WTC11 (cell line): Measurements from ENCODE around the gene MEGF11. TPM values are rescaled to one million over a fixed set of nuclear protein-coding genes. Genes with fewer than 3 reads are reported as not detected.

Source experiments
- ATAC-seq: fragments of 200-7000 bp; cut with Tn5 transposase; 2 replicates; pipeline ENCODE4 v1.10.0; 2021; ENCODE audit warnings: mild to moderate bottlenecking, moderate library complexity
- CTCF ChIA-PET: fragments of 300-600 bp; sonication (Branson Sonifier 250); formaldehyde crosslinking; loops from one replicate; lab custom pipeline; 2021; ENCODE audit warnings: antibody characterized with exemption; lab: Charles Lee
- POLR2A ChIA-PET: fragments of 350-600 bp; sonication (Branson Sonifier 250); formaldehyde crosslinking; loops from one replicate; lab custom pipeline; 2021; ENCODE audit warnings: antibody characterized with exemption; lab: Charles Lee
- DNase-seq: peaks from one replicate; pipeline ENCODE4 v3.0.0; 2021; ENCODE audit warnings: low spot score
- H3K27ac Mint-ChIP-seq: 2 replicates; pipeline ENCODE4 v1.8.0; 2021; ENCODE audit warnings: mixed read lengths
- H3K27me3 Mint-ChIP-seq: 2 replicates; pipeline ENCODE4 v1.8.0; 2021; ENCODE audit warnings: low read depth, mild to moderate bottlenecking, moderate library complexity, mixed read lengths
- H3K36me3 Mint-ChIP-seq: 2 replicates; pipeline ENCODE4 v1.8.0; 2021; ENCODE audit warnings: mixed read lengths
- H3K4me1 Mint-ChIP-seq: 2 replicates; pipeline ENCODE4 v1.8.0; 2022; ENCODE audit warnings: mixed read lengths
- H3K4me3 Mint-ChIP-seq: 2 replicates; pipeline ENCODE4 v1.8.0; 2021; ENCODE audit warnings: mild to moderate bottlenecking, moderate library complexity, mixed read lengths
- H3K9me3 Mint-ChIP-seq: 2 replicates; pipeline ENCODE4 v1.8.0; 2021; ENCODE audit warnings: mixed read lengths
- ATF3 ChIP-seq: sonication (generic); formaldehyde crosslinking; conservative IDR thresholded peaks from 2 replicates; pipeline ENCODE4 v1.8.1; 2022; ENCODE audit warnings: mild to moderate bottlenecking, missing genetic modification reagents
- CBFB ChIP-seq: sonication (generic); formaldehyde crosslinking; IDR thresholded peaks from 2 replicates; pipeline ENCODE4 v1.8.1; 2022; ENCODE audit warnings: mild to moderate bottlenecking, low read depth, missing genetic modification reagents
- CDX4 ChIP-seq: fragments of 250-450 bp; sonication (Bioruptor Pico); IDR thresholded peaks from 2 replicates; pipeline ENCODE4 v1.9.0; 2021; ENCODE audit warnings: moderate library complexity, mild to moderate bottlenecking, inconsistent platforms, borderline replicate concordance
- E2F5 ChIP-seq: sonication (generic); formaldehyde crosslinking; IDR thresholded peaks from 2 replicates; pipeline ENCODE4 v1.8.1; 2022; ENCODE audit warnings: mild to moderate bottlenecking, moderate library complexity, missing genetic modification reagents
- ELF4 ChIP-seq: sonication (generic); formaldehyde crosslinking; IDR thresholded peaks from 2 replicates; pipeline ENCODE4 v1.8.1; 2022; ENCODE audit warnings: low read depth, mild to moderate bottlenecking, moderate library complexity, missing genetic modification reagents
- EMX1 ChIP-seq: fragments of 250-450 bp; sonication (Bioruptor Pico); IDR thresholded peaks from 2 replicates; pipeline ENCODE4 v1.8.0; 2021; ENCODE audit warnings: mild to moderate bottlenecking
- GRHL2 ChIP-seq: fragments of 250-450 bp; sonication (Bioruptor Pico); IDR thresholded peaks from 2 replicates; pipeline ENCODE4 v1.8.0; 2022; ENCODE audit warnings: mild to moderate bottlenecking, moderate library complexity; ENCODE audit not compliant: insufficient replicate concordance, severe bottlenecking
- GTF2I ChIP-seq: fragments of 250-450 bp; sonication (Bioruptor Pico); conservative IDR thresholded peaks from 2 replicates; pipeline ENCODE4 v1.4.0; 2021; ENCODE audit warnings: mild to moderate bottlenecking
- IRF2 ChIP-seq: sonication (generic); formaldehyde crosslinking; IDR thresholded peaks from 2 replicates; pipeline ENCODE4 v1.8.0; 2022; ENCODE audit warnings: low read depth, missing genetic modification reagents, borderline replicate concordance
- JAZF1 ChIP-seq: fragments of 250-450 bp; sonication (Bioruptor Pico); IDR thresholded peaks from 2 replicates; pipeline ENCODE4 v1.9.0; 2021; ENCODE audit warnings: moderate library complexity, mild to moderate bottlenecking, inconsistent platforms
- KAT7 ChIP-seq: sonication (generic); formaldehyde crosslinking; IDR thresholded peaks from 2 replicates; pipeline ENCODE4 v1.8.1; 2023; ENCODE audit warnings: missing genetic modification reagents, mild to moderate bottlenecking, borderline replicate concordance
- MXD4 ChIP-seq: fragments of 250-450 bp; sonication (Bioruptor Pico); IDR thresholded peaks from 2 replicates; pipeline ENCODE4 v1.8.0; 2021; ENCODE audit warnings: mild to moderate bottlenecking, moderate library complexity, borderline replicate concordance
- NFYB ChIP-seq: sonication (generic); formaldehyde crosslinking; conservative IDR thresholded peaks from 2 replicates; pipeline ENCODE4 v1.8.0; 2022; ENCODE audit warnings: low read depth, missing genetic modification reagents
- NR1H2 ChIP-seq: sonication (generic); formaldehyde crosslinking; IDR thresholded peaks from 2 replicates; pipeline ENCODE4 v1.9.0; 2021; ENCODE audit warnings: mild to moderate bottlenecking, moderate library complexity, missing genetic modification reagents
- NR2C2 ChIP-seq: sonication (generic); formaldehyde crosslinking; IDR thresholded peaks from 2 replicates; pipeline ENCODE4 v1.8.0; 2022; ENCODE audit warnings: mild to moderate bottlenecking, missing genetic modification reagents
- NR3C1 ChIP-seq: sonication (generic); formaldehyde crosslinking; conservative IDR thresholded peaks from 2 replicates; pipeline ENCODE4 v1.8.1; 2023; ENCODE audit warnings: low read depth, mild to moderate bottlenecking, missing genetic modification reagents
- TEAD1 ChIP-seq: sonication (generic); formaldehyde crosslinking; IDR thresholded peaks from 2 replicates; pipeline ENCODE4 v1.8.0; 2022; ENCODE audit warnings: mild to moderate bottlenecking, missing genetic modification reagents
- ZNF121 ChIP-seq: sonication (generic); formaldehyde crosslinking; IDR thresholded peaks from 2 replicates; pipeline ENCODE4 v1.8.0; 2023; ENCODE audit warnings: missing genetic modification reagents
- ZNF232 ChIP-seq: sonication (generic); formaldehyde crosslinking; IDR thresholded peaks from 2 replicates; pipeline ENCODE4 v1.8.0; 2022; ENCODE audit warnings: mild to moderate bottlenecking, missing genetic modification reagents
- ZNF317 ChIP-seq: sonication (generic); formaldehyde crosslinking; IDR thresholded peaks from 2 replicates; pipeline ENCODE4 v1.8.1; 2023; ENCODE audit warnings: low read depth, mild to moderate bottlenecking, moderate library complexity, missing genetic modification reagents, borderline replicate concordance
- ZNF396 ChIP-seq: fragments of 250-450 bp; sonication (Bioruptor Pico); IDR thresholded peaks from 2 replicates; pipeline ENCODE4 v1.8.0; 2021; ENCODE audit warnings: mild to moderate bottlenecking, moderate library complexity, borderline replicate concordance
- ZNF671 ChIP-seq: fragments of 250-450 bp; sonication (Bioruptor Pico); IDR thresholded peaks from 2 replicates; pipeline ENCODE4 v1.8.0; 2021; ENCODE audit warnings: mild to moderate bottlenecking
- total RNA-seq: library from RNA; stranded (reverse); gene quantifications from 3 replicates; pipeline ENCODE4 v1.2.3, GENCODE V29; 2021
- TF ChIP-seq, protein P1 (sequence below): sonication (generic); formaldehyde crosslinking; IDR thresholded peaks from 2 replicates; pipeline ENCODE4 v1.8.1; 2023; ENCODE audit warnings: mild to moderate bottlenecking, missing genetic modification reagents
- TF ChIP-seq, protein P2 (sequence below): sonication (generic); formaldehyde crosslinking; conservative IDR thresholded peaks from 2 replicates; pipeline ENCODE4 v1.8.1; 2023; ENCODE audit warnings: mild to moderate bottlenecking, low read depth, missing genetic modification reagents, moderate library complexity
- TF ChIP-seq, protein P3 (sequence below): sonication (generic); formaldehyde crosslinking; IDR thresholded peaks from 2 replicates; pipeline ENCODE4 v1.8.0; 2023; ENCODE audit warnings: mild to moderate bottlenecking, missing genetic modification reagents

The MEGF11 gene
- total RNA-seq, 1 experiment from 2014 or later: 3.3 TPM

DNA sequence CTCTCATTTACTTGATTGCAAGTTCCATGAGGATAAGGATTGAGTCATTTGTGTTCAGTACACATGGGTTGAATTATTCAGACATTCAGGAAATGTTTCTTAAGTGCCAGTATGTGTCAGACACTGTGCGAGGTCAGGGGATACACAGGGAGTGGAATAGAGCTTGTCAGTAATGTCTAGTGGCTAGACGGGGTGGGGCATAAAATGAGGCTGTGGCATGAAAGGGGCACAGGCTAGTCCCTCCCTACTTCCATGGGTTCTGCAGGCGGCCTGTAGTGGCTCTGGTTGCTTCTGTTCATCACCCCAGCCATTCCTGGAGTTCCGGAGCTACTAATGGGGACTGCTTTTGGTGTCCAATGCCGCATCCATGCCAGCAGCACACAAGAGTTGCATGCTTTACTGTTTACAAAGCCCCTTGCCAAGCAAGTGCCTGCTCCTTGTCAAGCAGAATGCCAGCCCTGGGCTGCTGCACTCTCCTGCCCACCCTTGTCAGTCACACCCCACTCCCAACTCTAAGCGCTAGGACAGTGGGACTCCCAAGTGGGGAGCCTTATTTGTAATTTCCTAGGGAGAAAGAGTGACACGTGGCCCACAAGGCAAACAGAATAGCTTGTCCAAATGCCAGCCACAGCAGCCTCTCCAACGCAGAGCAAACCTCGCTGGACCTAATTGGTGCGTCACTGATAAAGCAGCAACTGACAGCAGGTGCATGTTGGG is 313.5 kb downstream of the MEGF11 start (continued):
- TF ChIP-seq CDX4 (CRISPR knock-in tag) (no peak), NR1H2 (CRISPR knock-in tag) (no peak), ZNF317 (CRISPR knock-in tag) (no peak), GRHL2 (no peak), NFYB (CRISPR knock-in tag) (no peak), JAZF1 (CRISPR knock-in tag) (no peak)

DNA sequence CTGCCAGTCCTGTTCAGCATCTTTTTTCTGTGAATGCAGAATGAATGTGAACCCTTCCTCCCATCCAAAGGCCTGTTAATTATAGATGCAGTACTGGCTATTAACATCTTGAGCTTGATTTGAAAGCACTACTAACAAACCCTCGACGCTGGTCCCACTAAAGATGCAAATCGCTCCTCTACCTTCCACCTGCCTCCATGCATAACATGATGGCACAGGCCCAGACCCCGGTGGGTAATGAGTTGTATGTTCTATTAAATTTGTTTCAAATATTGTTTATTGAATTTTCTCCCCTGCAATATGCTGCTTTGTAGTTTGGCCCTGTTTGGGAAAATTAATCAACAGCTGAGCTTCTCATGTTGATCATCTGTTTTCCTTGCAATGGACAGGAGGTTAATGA is 314.9 kb downstream of the MEGF11 start:
- no peaks in the 10 kb centered on the region for H3K36me3 Mint-ChIP-seq
- no peak overlapping the region for H3K27ac Mint-ChIP-seq
- no peaks in the 10 kb centered on the region for H3K27me3 Mint-ChIP-seq
- CTCF ChIA-PET: no interaction called here
- no peak overlapping the region for H3K4me3 Mint-ChIP-seq
- ATAC-seq (no peak), DNase-seq (no peak)
- no peaks in the 10 kb centered on the region for H3K4me1 Mint-ChIP-seq
- POLR2A ChIA-PET: no interaction called here
- TF ChIP-seq GTF2I (CRISPR knock-in tag) (no peak), EMX1 (CRISPR knock-in tag) (no peak), NR3C1 (no peak), MXD4 (CRISPR knock-in tag) (no peak), ZNF121 (no peak), NFYB (CRISPR knock-in tag) (no peak), KAT7 (CRISPR knock-in tag) (no peak), ZNF232 (no peak), IRF2 (CRISPR knock-in tag) (no peak), ELF4 (CRISPR knock-in tag) (no peak), NR2C2 (CRISPR knock-in tag) (no peak), ATF3 (CRISPR knock-in tag) (no peak), E2F5 (CRISPR knock-in tag) (no peak), ZNF671 (no peak), TEAD1 (CRISPR knock-in tag) (no peak), ZNF396 (CRISPR knock-in tag) (no peak), CBFB (CRISPR knock-in tag) (no peak)
- TF ChIP-seq, protein P1, sequence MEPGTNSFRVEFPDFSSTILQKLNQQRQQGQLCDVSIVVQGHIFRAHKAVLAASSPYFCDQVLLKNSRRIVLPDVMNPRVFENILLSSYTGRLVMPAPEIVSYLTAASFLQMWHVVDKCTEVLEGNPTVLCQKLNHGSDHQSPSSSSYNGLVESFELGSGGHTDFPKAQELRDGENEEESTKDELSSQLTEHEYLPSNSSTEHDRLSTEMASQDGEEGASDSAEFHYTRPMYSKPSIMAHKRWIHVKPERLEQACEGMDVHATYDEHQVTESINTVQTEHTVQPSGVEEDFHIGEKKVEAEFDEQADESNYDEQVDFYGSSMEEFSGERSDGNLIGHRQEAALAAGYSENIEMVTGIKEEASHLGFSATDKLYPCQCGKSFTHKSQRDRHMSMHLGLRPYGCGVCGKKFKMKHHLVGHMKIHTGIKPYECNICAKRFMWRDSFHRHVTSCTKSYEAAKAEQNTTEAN: no peak
- TF ChIP-seq, protein P2, sequence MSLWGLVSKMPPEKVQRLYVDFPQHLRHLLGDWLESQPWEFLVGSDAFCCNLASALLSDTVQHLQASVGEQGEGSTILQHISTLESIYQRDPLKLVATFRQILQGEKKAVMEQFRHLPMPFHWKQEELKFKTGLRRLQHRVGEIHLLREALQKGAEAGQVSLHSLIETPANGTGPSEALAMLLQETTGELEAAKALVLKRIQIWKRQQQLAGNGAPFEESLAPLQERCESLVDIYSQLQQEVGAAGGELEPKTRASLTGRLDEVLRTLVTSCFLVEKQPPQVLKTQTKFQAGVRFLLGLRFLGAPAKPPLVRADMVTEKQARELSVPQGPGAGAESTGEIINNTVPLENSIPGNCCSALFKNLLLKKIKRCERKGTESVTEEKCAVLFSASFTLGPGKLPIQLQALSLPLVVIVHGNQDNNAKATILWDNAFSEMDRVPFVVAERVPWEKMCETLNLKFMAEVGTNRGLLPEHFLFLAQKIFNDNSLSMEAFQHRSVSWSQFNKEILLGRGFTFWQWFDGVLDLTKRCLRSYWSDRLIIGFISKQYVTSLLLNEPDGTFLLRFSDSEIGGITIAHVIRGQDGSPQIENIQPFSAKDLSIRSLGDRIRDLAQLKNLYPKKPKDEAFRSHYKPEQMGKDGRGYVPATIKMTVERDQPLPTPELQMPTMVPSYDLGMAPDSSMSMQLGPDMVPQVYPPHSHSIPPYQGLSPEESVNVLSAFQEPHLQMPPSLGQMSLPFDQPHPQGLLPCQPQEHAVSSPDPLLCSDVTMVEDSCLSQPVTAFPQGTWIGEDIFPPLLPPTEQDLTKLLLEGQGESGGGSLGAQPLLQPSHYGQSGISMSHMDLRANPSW (CRISPR knock-in tag): no peak
- TF ChIP-seq, protein P3, sequence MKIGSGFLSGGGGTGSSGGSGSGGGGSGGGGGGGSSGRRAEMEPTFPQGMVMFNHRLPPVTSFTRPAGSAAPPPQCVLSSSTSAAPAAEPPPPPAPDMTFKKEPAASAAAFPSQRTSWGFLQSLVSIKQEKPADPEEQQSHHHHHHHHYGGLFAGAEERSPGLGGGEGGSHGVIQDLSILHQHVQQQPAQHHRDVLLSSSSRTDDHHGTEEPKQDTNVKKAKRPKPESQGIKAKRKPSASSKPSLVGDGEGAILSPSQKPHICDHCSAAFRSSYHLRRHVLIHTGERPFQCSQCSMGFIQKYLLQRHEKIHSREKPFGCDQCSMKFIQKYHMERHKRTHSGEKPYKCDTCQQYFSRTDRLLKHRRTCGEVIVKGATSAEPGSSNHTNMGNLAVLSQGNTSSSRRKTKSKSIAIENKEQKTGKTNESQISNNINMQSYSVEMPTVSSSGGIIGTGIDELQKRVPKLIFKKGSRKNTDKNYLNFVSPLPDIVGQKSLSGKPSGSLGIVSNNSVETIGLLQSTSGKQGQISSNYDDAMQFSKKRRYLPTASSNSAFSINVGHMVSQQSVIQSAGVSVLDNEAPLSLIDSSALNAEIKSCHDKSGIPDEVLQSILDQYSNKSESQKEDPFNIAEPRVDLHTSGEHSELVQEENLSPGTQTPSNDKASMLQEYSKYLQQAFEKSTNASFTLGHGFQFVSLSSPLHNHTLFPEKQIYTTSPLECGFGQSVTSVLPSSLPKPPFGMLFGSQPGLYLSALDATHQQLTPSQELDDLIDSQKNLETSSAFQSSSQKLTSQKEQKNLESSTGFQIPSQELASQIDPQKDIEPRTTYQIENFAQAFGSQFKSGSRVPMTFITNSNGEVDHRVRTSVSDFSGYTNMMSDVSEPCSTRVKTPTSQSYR: no peak
- no peaks in the 10 kb centered on the region for H3K9me3 Mint-ChIP-seq
